ENCODE data around the gene GANAB.
"Not testable (repeated sequence)": the region's sequence is repeated elsewhere in the genome, so short reads cannot be mapped to it uniquely, and the experiment has no call there.

The GANAB gene

DNA sequence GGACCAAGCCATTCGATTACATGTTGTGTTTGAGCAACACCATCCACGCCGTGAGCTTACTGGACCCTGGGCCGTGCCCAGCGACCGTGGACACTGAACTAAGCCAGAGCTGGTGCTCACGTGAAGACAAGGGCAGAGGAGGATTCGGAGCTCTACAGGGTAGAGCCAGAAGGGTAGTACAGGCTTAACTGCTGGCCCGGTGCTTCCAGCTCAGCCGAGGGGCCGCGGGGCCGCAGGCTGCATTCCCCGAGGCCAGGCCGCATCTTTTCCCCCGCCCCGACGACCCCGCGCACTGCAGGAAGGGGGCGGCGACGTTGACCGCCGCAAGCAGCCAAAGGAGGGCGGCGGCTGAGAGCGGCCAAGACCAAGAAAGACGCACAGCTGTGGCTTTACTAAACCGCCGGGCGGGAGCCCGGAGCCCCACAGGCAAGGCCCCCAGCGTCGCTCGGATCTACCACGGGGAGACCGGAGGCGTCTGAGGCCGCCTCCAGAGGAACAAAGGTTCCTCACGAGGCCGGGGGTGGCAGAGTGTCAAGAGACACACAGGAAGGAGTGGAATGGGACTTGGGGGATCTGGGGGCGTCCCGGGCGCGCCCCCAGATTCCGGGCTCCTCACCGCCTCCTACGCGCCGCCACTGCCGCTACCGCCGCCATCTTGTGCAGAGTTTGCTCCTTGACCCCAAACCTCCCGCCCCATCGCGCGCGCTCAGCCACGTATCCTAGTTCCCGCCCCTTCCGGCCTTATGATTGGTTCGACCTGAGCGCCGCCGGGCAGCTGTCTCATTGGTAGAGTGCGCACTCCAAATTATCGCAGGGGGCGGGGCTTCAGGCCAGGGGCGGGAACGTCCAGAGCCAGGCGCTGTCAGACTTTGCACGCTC, at the start of gene GANAB:
GANAB (minus strand) TSS at position 668 of the 879 bp plus-strand sequence; CDS start at position 654, 14 bp downstream.
- peak; percentile 95 for FAIRE-seq

DNA sequence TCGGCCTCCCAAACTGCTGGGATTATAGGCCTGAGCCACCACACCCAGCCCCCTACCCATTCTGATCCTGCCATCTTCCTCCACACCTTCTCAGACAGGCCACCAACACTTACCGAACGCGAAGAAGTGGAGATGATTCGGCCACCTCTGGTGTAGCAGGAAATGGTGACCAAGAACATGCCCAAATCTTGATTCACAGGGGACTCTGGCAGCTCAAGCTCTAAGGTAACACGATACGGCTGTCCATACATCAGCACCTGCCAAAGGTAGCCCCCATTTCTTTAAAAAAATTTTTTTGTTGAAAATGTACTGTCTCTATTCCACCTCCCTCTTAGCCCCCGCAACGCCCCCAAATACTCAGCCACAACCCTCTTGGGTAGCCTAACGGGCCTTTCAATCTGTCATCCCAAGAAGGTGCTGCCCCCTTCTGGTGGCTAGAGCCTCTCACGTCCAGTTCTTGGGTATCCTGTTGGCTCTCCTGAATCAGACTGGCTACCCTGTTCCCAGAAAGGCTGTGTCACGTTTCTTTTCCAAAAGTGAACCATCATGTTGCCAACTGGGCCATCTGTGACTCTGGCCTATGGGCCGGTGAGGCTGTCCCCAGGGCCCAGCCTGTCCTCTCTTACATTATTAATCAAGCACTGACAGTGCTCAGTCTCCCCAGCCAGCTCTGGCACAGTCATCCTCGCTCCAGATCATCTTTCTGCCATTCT, 48.2 kb upstream of the GANAB start:
- no peak for FAIRE-seq

DNA sequence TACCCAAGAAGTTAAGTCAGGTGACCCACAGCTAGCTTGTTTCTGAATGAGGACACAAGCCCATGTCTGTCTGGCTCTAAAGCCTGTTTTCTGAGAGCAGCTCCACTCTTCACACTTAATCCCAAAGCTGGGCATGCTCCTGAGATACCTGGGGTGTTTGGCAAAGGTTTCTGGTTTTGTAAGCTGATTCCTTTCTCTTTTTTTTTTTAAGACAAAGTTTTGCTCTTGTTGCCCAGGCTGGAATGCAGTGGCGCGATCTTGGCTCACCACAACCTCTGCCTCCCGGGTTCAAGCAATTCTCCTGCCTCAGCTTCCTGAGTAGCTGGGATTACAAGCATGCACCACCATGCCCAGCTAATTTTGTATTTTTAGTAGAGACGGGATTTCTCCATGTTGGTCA, 47.2 kb upstream of the GANAB start:
- FAIRE-seq, result not testable (repeated sequence)

DNA sequence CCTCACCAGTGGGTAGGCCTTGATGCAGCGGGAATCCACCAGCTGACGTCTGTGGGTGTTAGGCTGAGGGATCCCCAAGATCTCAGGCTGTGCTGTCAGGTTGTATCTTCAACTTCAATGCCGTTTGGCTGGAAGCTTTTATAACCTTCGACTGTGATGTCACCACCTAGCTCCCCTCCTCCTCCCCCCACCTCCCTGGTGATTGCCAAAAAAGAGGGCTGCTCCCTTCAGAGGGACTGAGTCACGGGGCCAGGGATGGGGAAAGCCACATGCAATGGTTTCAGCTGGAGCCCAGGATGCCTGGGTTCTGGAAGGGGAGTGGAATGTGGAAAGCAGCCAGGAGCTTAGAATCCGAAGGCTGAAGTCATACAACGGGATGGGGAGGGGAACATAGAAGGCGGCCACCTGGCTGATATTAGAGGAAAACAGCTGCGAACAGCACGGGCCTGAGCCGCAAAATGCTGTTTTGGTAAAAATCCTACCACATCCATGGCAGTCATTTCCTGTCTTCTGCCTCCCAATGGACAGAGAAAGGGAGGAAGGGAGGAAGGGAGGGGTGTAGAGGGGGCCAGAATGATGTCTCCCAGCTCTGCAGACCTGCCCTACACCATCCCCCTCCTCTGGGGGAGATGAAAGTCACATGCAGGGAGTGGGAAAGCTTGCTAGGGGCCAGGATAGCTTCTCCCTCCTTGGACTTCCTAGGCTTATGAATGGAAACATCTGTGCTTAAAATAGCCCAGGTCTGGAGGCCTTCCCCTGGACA, 43.2 kb upstream of the GANAB start, which contains the start of gene LRRN4CL:
LRRN4CL (minus strand) TSS at position 110 of the 763 bp plus-strand sequence. CDS start 1,022 bp downstream, outside the sequence.
- FAIRE-seq, result no peak

DNA sequence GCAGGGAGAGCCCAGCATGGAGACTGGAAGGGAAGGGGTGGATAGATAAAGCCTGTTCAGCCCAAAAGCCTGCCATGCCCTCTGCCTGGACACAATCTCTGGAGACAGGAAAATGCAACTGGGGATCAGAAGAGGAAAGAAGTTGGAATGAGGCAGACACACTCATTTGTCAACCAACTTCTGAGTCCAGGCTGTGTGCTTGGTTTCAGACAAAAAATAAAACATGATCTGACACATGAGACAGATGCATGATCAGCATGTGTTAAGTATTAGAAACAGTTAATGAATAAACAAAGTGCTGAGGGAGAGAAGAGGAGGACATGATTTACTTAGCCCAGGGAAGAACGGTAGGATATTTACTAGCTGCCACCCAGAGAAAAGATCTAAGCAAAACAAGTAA, 42.1 kb upstream of the GANAB start:
- no peak for FAIRE-seq

DNA sequence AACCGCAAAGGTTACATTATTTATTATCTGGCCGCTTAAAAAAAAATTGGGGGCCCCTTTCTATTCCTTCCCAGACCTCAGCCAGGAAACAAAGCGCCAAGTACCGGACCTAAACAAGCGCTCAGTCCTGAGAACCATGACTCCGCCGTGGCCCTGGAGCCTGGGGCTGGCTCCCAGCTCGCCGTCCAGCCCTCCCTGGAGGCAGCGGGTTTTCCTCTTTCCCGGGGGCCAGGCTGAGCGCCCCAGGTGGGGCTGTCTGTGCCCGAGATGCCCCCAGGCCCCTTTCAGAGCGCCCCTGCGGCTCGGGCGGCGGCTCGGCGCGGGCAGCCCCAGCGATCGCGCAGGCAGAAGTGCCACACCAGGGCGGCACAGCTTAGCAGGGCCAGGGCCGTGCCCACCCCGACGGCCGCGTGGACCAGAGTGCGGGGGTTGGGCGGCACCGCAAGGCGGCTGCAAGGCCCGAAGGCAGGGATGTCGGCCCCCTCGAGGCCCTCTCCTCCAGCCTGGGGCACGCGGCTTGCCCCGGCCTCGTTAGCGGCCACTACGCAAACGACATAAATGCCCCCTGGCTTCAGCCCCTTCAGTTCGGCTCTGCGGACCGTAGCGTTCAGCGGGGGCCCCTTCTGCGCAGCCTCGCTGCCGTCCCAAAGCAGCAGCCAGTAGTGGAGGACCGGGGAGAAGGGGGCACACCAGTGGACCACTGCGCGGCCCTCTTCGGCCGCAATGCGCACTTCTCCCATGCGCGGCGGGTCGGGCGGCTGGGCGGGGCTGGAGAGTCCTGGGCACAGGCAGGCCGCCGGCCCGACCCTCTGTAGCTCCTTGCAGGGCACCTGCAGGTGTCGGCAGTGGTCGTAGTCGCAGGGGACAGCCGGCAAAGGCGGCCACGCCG, 41.3 kb upstream of the GANAB start:
- FAIRE-seq, result no peak

DNA sequence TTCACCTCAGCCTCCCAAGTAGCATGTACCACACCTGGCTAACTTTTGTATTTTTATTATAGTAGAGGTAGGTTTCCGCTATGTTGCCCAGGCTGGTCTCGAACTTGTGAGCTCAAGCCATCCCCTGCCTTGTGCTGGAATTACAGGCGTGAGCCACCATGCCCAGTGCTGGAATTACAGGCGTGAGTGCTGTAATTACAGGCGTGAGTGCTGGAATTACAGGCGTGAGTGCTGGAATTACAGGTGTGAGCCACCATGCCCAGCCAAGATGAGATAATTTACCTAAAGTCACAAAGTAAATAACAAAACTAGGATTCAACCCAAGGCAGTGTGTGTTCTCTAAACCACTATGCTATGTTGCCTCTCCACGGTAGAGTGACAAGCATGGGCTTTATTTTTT, 36.1 kb upstream of the GANAB start:
- FAIRE-seq, result no peak

DNA sequence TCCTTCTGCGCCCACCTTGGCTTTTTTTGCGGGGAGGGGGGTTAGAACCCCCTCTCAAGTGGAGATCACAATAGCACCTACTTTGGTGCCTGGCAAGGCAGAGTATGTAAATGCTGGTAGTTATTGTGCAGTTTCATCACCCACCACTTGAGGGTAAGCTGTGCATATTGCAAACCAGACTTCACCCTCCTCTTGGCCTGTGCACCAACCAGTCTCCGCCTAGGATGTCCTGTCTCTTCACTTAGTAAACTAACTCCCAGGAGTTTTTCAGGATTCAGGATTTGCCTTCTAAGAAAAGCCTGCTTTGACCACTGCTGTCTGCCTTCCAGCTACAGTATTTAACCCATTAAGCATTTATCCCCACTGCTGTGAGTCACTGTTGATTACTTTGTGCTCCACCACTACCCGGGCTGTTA, 34.4 kb upstream of the GANAB start:
- FAIRE-seq, result no peak

DNA sequence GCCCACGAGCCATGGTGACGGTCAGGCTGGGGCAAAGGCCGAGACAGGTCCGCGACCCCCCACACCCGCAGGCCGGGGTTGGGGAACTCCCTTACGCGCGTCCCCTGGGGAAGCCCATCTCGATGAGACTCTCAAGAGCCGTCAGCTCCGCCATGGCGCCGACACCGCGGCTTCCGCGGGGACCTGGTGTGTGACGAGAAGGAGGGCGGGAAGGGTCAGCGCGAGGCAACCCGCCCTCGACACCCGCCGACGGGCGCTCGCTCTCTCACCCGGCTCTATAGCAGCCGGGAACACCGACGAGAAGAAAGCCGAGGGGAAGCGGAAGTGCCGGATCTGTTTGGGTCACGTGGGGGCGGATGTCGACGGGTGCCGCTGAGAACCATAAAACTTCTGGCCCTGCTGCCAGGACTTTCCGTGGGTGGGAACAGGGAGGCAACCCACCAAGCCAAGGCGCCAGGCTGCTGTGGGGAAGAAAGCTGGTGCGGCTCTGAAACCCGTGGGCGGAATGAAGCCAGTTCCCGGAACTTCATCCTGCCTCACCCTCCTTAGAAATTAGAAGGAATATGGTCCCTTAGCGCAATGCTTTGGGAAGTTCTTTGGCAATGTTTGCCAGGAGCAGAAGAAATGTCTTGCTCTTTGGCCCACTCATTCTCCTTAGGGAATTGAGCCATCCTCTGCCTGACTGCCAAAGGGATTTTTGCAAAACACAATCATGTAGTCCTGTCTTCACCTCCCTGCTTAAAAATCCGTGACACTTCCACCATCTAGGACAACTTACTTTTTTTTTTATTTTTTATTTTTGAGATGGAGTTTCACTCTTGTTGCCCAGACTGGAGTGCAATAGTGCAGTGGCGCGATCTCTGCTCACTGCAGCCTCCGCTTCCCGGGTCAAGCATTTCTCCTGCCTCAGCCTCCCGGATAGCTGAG, 32.6 kb upstream of the GANAB start, which contains the start of gene UBXN1:
UBXN1 (minus strand) TSS at position 304 of the 927 bp plus-strand sequence; CDS start at position 154, 150 bp downstream.
- no peak for FAIRE-seq

DNA sequence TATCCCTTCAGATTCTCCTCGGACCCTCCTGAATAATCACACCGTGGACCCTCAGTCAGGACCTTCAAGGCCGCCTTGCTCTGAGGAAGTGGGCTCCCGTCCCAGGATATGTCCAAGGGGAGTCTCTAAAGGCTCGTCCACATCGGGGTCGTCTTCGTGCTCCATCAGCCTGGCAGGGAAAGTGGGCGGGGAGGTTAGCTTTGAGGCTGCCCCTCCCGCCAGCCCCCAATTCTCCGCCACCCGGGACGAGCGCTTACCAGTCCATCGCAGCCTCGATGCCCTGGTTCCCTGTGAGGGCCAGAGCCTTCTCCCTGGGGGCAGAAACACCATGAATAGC, 32.0 kb upstream of the GANAB start:
- no peak for FAIRE-seq

DNA sequence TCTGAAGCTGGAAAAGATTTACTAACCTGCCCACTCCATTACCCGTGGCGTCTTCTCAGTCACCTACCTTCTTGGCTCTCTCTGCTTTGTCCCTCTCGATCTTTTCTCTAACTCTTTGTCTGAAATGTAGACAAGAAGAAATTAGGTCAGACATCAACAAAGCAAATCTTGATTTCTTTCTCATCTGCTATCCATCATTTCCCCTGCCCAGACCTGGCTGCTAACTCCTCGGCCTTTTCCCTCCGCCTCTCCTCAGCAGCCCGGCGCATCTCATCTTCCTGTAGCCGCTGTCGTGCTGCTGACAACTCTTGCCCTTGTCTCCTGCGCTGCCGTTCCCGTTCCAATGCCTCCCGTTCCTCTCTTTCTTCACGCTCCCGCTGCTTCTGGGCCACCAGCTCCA, 31.3 kb upstream of the GANAB start:
- no peak for FAIRE-seq

DNA sequence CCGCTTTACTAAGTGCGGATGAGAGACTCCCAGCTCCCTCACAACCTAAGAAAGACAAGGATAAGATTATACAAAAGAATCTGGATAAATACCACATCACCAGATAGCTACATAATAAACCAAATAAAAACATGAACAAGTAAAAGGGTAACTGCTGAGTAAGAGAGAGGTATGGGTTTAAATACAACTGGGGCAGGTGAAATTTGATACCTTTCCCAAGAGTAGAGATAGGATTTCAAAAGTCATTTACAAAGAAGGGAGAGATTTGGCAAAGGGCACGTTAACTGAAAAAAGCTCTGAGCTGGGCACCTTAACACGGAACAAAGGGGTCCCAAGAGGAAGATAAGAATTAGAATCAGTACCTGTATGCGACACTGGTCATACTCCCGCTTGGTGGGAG, 30.7 kb upstream of the GANAB start:
- no peak for FAIRE-seq

DNA sequence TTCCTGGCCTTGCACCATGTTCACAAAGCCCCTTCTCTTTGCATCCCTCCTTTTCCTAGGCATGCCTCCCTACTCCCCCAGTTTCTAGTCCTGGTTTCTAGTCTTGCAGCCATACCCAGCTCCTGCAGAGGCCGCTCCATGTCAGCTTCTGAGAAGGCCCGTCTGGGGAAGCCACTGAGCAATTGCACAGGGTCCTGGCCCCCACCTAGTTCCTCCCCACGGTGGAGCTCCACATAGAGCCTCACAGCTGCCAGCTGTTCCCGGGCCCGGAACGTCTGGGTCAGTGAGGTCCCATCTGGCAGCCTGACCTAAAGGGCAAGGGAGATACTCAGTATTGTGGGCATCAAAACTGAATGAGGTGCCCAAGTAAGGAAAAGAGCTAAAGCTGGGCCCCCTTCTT, 30.3 kb upstream of the GANAB start:
- no peak for FAIRE-seq

DNA sequence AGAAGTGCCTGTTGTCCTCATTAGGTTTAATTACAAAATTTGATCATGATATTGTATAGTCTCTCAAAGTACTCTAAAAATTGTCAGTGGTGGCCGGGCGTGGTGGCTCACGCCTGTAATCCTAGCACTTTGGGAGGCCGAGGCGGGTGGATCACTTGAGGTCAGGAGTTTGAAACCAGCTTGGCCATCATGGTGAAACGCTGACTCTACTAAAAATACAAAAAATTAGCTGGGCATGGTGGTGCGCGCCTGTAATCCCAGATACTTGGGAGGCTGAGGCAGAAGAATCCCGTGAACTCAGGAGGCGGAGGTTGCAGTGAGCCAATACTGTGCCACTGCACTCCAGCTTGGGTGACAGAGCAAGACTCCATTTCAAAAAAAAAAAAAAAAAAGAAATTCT, 29.0 kb upstream of the GANAB start:
- FAIRE-seq, result not testable (repeated sequence)

DNA sequence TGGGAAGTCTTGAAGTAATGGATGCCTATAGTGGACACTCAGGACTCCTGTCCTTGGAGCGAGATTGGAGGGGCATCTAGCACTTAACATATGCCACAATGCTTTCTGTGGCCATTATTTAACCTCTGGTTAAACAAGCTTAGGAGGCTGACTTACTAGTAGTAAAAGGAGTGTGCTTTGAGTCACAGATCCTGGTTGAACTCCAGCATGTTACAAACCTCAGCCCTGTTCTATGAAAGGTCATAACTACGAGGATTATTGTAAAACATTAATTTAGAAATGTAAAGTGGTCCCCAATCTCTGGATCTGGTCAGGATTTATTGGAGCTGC, 26.7 kb upstream of the GANAB start:
- FAIRE-seq, result no peak

DNA sequence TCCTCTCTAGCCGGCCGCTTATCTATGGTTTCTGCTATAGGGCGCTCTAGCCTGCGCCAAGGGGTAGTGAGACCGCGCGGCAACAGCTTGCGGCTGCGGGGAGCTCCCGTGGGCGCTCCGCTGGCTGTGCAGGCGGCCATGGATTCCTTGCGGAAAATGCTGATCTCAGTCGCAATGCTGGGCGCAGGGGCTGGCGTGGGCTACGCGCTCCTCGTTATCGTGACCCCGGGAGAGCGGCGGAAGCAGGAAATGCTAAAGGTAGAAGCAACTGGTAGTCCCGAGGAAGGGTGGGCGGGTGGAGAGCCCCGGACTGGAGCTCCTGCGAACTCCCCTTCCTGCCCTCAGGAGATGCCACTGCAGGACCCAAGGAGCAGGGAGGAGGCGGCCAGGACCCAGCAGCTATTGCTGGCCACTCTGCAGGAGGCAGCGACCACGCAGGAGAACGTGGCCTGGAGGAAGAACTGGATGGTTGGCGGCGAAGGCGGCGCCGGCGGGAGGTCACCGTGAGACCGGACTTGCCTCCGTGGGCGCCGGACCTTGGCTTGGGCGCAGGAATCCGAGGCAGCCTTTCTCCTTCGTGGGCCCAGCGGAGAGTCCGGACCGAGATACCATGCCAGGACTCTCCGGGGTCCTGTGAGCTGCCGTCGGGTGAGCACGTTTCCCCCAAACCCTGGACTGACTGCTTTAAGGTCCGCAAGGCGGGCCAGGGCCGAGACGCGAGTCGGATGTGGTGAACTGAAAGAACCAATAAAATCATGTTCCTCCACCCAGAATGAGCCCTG, 25.4 kb upstream of the GANAB start, which contains the start of the genes LBHD1 and UQCC3:
LBHD1 (minus strand) TSS at position 660 of the 782 bp plus-strand sequence. CDS start 2,236 bp downstream, outside the sequence.
UQCC3 (plus strand) TSS at position 66 of the 782 bp plus-strand sequence; CDS start at position 139, 73 bp downstream.
- no peak for FAIRE-seq

DNA sequence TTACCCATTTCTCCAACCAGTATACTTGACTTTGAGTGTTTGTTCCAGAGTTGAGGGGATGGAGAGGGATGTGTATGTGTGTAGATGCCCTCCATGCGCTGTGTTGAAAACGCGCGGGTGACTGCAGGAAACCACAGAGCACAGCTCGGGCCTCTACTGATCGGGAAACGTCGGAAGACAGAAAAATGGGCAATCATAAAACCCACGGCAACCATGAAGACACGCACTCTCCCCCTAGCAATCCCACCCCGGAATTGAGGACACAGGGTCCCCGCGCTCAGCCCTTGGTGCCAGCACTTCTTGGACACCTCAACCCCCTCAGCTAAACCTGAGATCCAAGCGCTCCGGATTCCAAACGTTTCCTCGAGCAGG, 24.8 kb upstream of the GANAB start:
- FAIRE-seq, result no peak

DNA sequence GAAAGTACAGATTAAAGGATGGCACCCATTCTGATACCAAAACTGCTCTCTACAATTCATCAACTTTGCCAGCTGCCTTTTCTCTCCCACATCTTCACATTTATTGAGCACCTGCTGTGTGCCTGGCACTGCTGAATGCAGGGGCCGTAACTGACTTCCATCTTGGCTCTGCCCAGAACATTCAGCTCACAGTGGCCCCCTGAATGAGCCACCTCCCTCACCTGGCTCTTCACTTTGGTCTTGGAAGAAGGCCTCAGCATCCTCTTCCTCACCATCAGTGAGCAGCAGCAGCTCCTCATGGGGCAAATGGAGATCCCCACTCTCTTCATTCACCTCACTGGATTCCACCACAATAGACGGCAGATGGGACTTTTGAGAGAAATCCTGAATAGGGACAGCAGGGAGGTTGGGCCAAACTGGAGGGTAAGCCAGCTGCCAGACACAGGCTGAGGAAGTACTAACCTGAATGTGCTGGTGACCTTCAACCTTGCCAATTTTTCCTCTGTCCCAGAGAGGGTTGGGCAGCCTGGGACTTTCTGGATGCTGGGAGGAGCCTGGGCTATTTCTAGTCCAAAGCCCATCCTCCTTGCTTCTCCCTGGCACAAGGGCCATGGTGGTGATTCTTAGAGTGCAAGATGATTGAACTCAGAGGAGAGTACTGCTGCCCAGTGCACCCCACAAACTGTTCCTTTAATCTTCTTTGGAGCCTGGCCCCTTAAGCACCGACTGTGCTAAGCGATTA, 23.2 kb upstream of the GANAB start:
- FAIRE-seq, result no peak

DNA sequence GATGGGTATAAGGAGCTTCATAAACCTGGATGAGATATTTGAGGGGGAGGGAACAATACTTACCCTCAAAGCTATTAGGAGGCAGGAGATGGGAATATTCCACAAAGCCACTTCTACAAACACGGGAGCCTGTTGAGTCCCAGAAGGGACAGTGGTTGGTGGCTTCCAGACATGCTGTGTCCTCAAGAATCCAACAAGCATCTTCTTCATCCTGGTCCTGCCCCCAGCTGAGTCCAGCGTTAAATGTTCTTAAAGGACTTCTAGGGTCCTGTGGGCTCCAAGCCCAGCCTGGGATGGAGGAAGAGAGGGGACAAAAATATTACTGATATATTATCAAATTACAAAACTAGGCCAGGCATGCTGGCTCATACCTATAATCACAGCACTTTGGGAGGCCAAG, 21.0 kb upstream of the GANAB start:
- no peak for FAIRE-seq
